ENCODE results near the gene HS6ST1. TPM values are rescaled to one million over a fixed set of nuclear protein-coding genes. Genes with fewer than 3 reads are reported as not detected.

The HS6ST1 gene
- total and polyA plus RNA-seq, 4 experiments from 2014 or later: 1.2 to 13.3 (median 8.4) TPM

GRCh38 chr2:128311755-128312341 lies 6.8 kb downstream of the HS6ST1 start:
- H3K4me3 ChIP-seq (ENCODE audit: low read length in 2 of 2): no peak overlapping the region
- no peaks in the 10 kb centered on the region for H3K36me3 ChIP-seq (ENCODE audit: insufficient read depth, low read length)
- H3K27ac ChIP-seq (ENCODE audit: low read depth, low read length): no peak overlapping the region
- H3K27ac Mint-ChIP-seq: peak overlapping the region in 1 of 7 donors; percentile 42
- no peak overlapping the region for H3K4me3 Mint-ChIP-seq
- H3K9me3 ChIP-seq (ENCODE audit: control insufficient read depth in 1 of 2, low read length in 2 of 2): no peaks in the 10 kb centered on the region
- no peaks in the 10 kb centered on the region for H3K9me3 Mint-ChIP-seq
- intact Hi-C loops (cut with micrococcal nuclease): no loop called here
- peaks cover 2 to 3% of the 10 kb centered on the region in 2 donors for H3K36me3 Mint-ChIP-seq
- DNase-seq: peak in 1 of 5 donors; percentile 9
- POLR2A ChIA-PET (ENCODE audit: partially characterized antibody): no interaction called here
- peaks cover 16 to 44% (median 38%) of the 10 kb centered on the region in 4 donors for H3K4me1 Mint-ChIP-seq
- no peaks in the 10 kb centered on the region for H3K27me3 ChIP-seq (ENCODE audit: insufficient read depth, low read length)
- no peaks in the 10 kb centered on the region for H3K27me3 Mint-ChIP-seq
- peaks cover 25% of the 10 kb centered on the region for H3K4me1 ChIP-seq (ENCODE audit: insufficient read depth, low read length)
- CTCF ChIA-PET (ENCODE audit: partially characterized antibody): no interaction called here

GRCh38 chr2:128311216-128311754 lies 7.4 kb downstream of the HS6ST1 start:
- Mint-ChIP-seq H3K9me3 (no peaks in the 10 kb centered on the region), H3K4me1 (peaks cover 12 to 39% (median 32%) of the 10 kb centered on the region in 4 donors), H3K27me3 (no peaks in the 10 kb centered on the region), H3K27ac (no peak overlapping the region), H3K4me3 (no peak overlapping the region), H3K36me3 (peaks cover 2 to 3% of the 10 kb centered on the region in 2 donors)
- no peaks in the 10 kb centered on the region for H3K9me3 ChIP-seq (ENCODE audit: control insufficient read depth in 1 of 2, low read length in 2 of 2)
- no peak overlapping the region for H3K4me3 ChIP-seq (ENCODE audit: low read length in 2 of 2)
- ChIA-PET CTCF (ENCODE audit: partially characterized antibody) (no interaction called here), POLR2A (ENCODE audit: partially characterized antibody) (no interaction called here)
- intact Hi-C loops (cut with micrococcal nuclease): no loop called here
- peaks cover 19% of the 10 kb centered on the region for H3K4me1 ChIP-seq (ENCODE audit: insufficient read depth, low read length)
- no peaks in the 10 kb centered on the region for H3K36me3 ChIP-seq (ENCODE audit: insufficient read depth, low read length)
- no peak for DNase-seq
- H3K27me3 ChIP-seq (ENCODE audit: insufficient read depth, low read length): no peaks in the 10 kb centered on the region
- H3K27ac ChIP-seq (ENCODE audit: low read depth, low read length): no peak overlapping the region

GRCh38 chr2:128310761-128311160 lies 7.9 kb downstream of the HS6ST1 start:
- CTCF ChIA-PET (ENCODE audit: partially characterized antibody): no interaction called here
- Histone ChIP-seq H3K9me3 (ENCODE audit: control insufficient read depth in 1 of 2, low read length in 2 of 2) (no peaks in the 10 kb centered on the region), H3K27ac (ENCODE audit: low read depth, low read length) (no peak overlapping the region), H3K27me3 (ENCODE audit: insufficient read depth, low read length) (no peaks in the 10 kb centered on the region), H3K4me1 (ENCODE audit: insufficient read depth, low read length) (peaks cover 14% of the 10 kb centered on the region), H3K36me3 (ENCODE audit: insufficient read depth, low read length) (no peaks in the 10 kb centered on the region), H3K4me3 (ENCODE audit: low read length in 2 of 2) (no peak overlapping the region)
- DNase-seq: no peak
- Mint-ChIP-seq H3K27ac (no peak overlapping the region), H3K9me3 (no peaks in the 10 kb centered on the region), H3K27me3 (no peaks in the 10 kb centered on the region), H3K4me1 (peaks cover 12 to 39% (median 30%) of the 10 kb centered on the region in 4 donors), H3K4me3 (no peak overlapping the region), H3K36me3 (peaks cover 2 to 3% of the 10 kb centered on the region in 2 donors)
- POLR2A ChIA-PET (ENCODE audit: partially characterized antibody): no interaction called here
- intact Hi-C loops (cut with micrococcal nuclease): no loop called here

GRCh38 chr2:128310094-128310716 lies 8.5 kb downstream of the HS6ST1 start:
- Mint-ChIP-seq H3K27me3 (no peaks in the 10 kb centered on the region), H3K36me3 (peaks cover 2 to 3% of the 10 kb centered on the region in 2 donors), H3K4me1 (peaks cover 12 to 39% (median 25%) of the 10 kb centered on the region in 4 donors), H3K4me3 (no peak overlapping the region), H3K27ac (no peak overlapping the region), H3K9me3 (no peaks in the 10 kb centered on the region)
- DNase-seq: peak in 1 of 5 donors; percentile 22
- Histone ChIP-seq H3K27ac (ENCODE audit: low read depth, low read length) (no peak overlapping the region), H3K4me1 (ENCODE audit: insufficient read depth, low read length) (peaks cover 9% of the 10 kb centered on the region), H3K9me3 (ENCODE audit: control insufficient read depth in 1 of 2, low read length in 2 of 2) (no peaks in the 10 kb centered on the region), H3K36me3 (ENCODE audit: insufficient read depth, low read length) (no peaks in the 10 kb centered on the region), H3K4me3 (ENCODE audit: low read length in 2 of 2) (no peak overlapping the region), H3K27me3 (ENCODE audit: insufficient read depth, low read length) (no peaks in the 10 kb centered on the region)
- intact Hi-C loops (cut with micrococcal nuclease): no loop called here
- ChIA-PET POLR2A (ENCODE audit: partially characterized antibody) (no interaction called here), CTCF (ENCODE audit: partially characterized antibody) (no interaction called here)

DNA sequence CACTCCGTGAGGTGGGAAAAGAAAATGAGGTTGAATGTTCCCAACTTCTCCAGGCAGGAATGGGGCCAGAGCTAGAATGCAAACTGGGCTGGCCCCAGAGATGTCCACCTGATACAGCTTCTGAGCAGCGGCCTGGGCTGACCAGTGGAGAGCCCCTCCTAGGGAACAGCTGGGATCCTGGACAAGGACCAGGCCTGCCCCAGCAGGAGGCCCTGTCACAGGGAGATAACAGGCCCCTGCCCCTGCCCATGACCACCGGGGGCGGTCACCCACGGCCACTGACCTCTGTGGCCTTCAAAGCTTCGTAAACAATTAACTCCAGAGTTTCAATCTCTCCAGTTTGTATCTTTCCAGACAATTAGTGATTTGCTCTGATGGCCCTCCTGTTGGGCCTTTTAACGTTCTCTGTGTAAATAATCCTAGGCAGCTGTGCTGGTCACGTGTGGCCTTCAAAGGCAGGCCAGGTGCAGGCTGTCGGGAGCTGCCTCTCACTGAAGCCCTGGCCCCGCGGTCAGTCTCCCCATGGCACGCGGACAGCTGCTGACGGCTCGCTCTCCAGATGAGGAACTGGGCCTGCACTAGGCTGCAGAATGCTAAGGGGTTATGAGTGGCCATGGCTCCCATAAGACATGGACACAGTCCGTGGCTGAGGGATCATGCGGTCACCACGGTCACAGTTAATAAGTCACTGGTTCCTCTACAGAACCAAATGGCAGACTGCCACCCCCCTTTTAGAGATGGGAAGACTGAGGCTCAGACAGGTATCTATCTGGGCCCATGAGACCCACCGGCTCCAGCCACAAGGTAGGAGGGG lies 9.2 kb downstream of the HS6ST1 start:
- Histone ChIP-seq H3K36me3 (ENCODE audit: insufficient read depth, low read length) (no peaks in the 10 kb centered on the region), H3K4me3 (ENCODE audit: low read length in 2 of 2) (no peak overlapping the region), H3K9me3 (ENCODE audit: control insufficient read depth in 1 of 2, low read length in 2 of 2) (no peaks in the 10 kb centered on the region), H3K27me3 (ENCODE audit: insufficient read depth, low read length) (no peaks in the 10 kb centered on the region), H3K27ac (ENCODE audit: low read depth, low read length) (no peak overlapping the region), H3K4me1 (ENCODE audit: insufficient read depth, low read length) (peaks cover 8% of the 10 kb centered on the region)
- Mint-ChIP-seq H3K36me3 (peaks cover 2 to 3% of the 10 kb centered on the region in 2 donors), H3K9me3 (no peaks in the 10 kb centered on the region), H3K4me3 (no peak overlapping the region), H3K27me3 (no peaks in the 10 kb centered on the region), H3K4me1 (peaks cover 10 to 32% (median 19%) of the 10 kb centered on the region in 4 donors), H3K27ac (peak overlapping the region in 1 of 7 donors; percentile 55)
- intact Hi-C loops (cut with micrococcal nuclease): no loop called here
- CTCF ChIA-PET (ENCODE audit: partially characterized antibody): interaction anchor here (0.9 kb wide), 2 partner anchors 12 to 30 kb away, joined by 3 read pairs; no protein-coding TSS in a partner anchor
- POLR2A ChIA-PET (ENCODE audit: partially characterized antibody): no interaction called here
- peak in 1 of 5 donors; percentile 25 for DNase-seq

GRCh38 chr2:128308889-128309279 lies 9.8 kb downstream of the HS6ST1 start:
- H3K36me3 ChIP-seq (ENCODE audit: insufficient read depth, low read length): no peaks in the 10 kb centered on the region
- peak in 1 of 5 donors; percentile 14 for DNase-seq
- no peak overlapping the region for H3K27ac ChIP-seq (ENCODE audit: low read depth, low read length)
- peaks cover 2% of the 10 kb centered on the region for H3K4me1 ChIP-seq (ENCODE audit: insufficient read depth, low read length)
- Mint-ChIP-seq H3K36me3 (peaks cover 2 to 3% of the 10 kb centered on the region in 2 donors), H3K4me1 (peaks cover 7 to 26% (median 14%) of the 10 kb centered on the region in 4 donors), H3K27ac (peak overlapping the region in 1 of 7 donors; percentile 55), H3K9me3 (no peaks in the 10 kb centered on the region), H3K27me3 (no peaks in the 10 kb centered on the region), H3K4me3 (no peak overlapping the region)
- no peaks in the 10 kb centered on the region for H3K27me3 ChIP-seq (ENCODE audit: insufficient read depth, low read length)
- intact Hi-C loops (cut with micrococcal nuclease): no loop called here
- H3K4me3 ChIP-seq (ENCODE audit: low read length in 2 of 2): no peak overlapping the region
- ChIA-PET CTCF (ENCODE audit: partially characterized antibody) (interaction anchor here (0.9 kb wide), 2 partner anchors 13 to 29 kb away, joined by 3 read pairs; no protein-coding TSS in a partner anchor), POLR2A (ENCODE audit: partially characterized antibody) (no interaction called here)
- no peaks in the 10 kb centered on the region for H3K9me3 ChIP-seq (ENCODE audit: control insufficient read depth in 1 of 2, low read length in 2 of 2)

- ChIA-PET CTCF (ENCODE audit: partially characterized antibody) (interaction anchor here (0.9 kb wide), 1 partner anchor 13 kb away, joined by 3 read pairs; no protein-coding TSS in a partner anchor), POLR2A (ENCODE audit: partially characterized antibody) (no interaction called here)
- Mint-ChIP-seq H3K4me1 (peaks cover 5 to 21% (median 11%) of the 10 kb centered on the region in 4 donors), H3K27me3 (no peaks in the 10 kb centered on the region), H3K36me3 (peaks cover 2 to 3% of the 10 kb centered on the region in 2 donors), H3K4me3 (no peak overlapping the region), H3K9me3 (no peaks in the 10 kb centered on the region), H3K27ac (no peak overlapping the region)
- Histone ChIP-seq H3K4me1 (ENCODE audit: insufficient read depth, low read length) (no peaks in the 10 kb centered on the region), H3K27me3 (ENCODE audit: insufficient read depth, low read length) (no peaks in the 10 kb centered on the region), H3K9me3 (ENCODE audit: control insufficient read depth in 1 of 2, low read length in 2 of 2) (no peaks in the 10 kb centered on the region), H3K4me3 (ENCODE audit: low read length in 2 of 2) (no peak overlapping the region), H3K27ac (ENCODE audit: low read depth, low read length) (no peak overlapping the region), H3K36me3 (ENCODE audit: insufficient read depth, low read length) (no peaks in the 10 kb centered on the region)
- DNase-seq: no peak
- intact Hi-C loops (cut with micrococcal nuclease): no loop called here
Measured at GRCh38 chr2:128308284-128308731, 10.4 kb downstream of the HS6ST1 start.
